NOMO-1 treated with DMSO at 0.1 percent for 48 hours (cell line): ENCODE data around the gene TTC23.

Experiments used
- DNase-seq: peaks from one replicate; lab custom pipeline; 2025; ENCODE audit not compliant: unreplicated experiment; lab: John Stamatoyannopoulos, UW

The TTC23 gene

GRCh38 chr15:99165956-99166689 lies 83.3 kb downstream of the TTC23 start:
- no peak for DNase-seq

- no peak for DNase-seq
Measured at GRCh38 chr15:99165020-99165790, 84.2 kb downstream of the TTC23 start.

- no peak for DNase-seq
Measured at GRCh38 chr15:99164119-99164518, 85.3 kb downstream of the TTC23 start.

- DNase-seq: no peak
Measured at GRCh38 chr15:99163271-99164062, 85.9 kb downstream of the TTC23 start.

- DNase-seq: no peak
Measured at GRCh38 chr15:99158626-99159412, 90.6 kb downstream of the TTC23 start.

GRCh38 chr15:99157456-99157855 lies 91.9 kb downstream of the TTC23 start:
- no peak for DNase-seq

GRCh38 chr15:99155961-99156443 lies 93.4 kb downstream of the TTC23 start:
- peak; percentile 5 for DNase-seq

GRCh38 chr15:99154271-99154670 lies 95.1 kb downstream of the TTC23 start:
- DNase-seq: no peak

GRCh38 chr15:99153026-99153535 lies 96.3 kb downstream of the TTC23 start:
- DNase-seq: no peak

- DNase-seq: no peak
Measured at GRCh38 chr15:99151156-99151555, 98.2 kb downstream of the TTC23 start.

GRCh38 chr15:99149366-99149765 lies 100.0 kb downstream of the TTC23 start:
- DNase-seq: no peak

- no peak for DNase-seq
Measured at GRCh38 chr15:99148851-99149276, 100.5 kb downstream of the TTC23 start.

GRCh38 chr15:99146661-99147060 lies 102.7 kb downstream of the TTC23 start:
- no peak for DNase-seq

- no peak for DNase-seq
Measured at GRCh38 chr15:99145778-99146177, 103.6 kb downstream of the TTC23 start.

- DNase-seq: no peak
Measured at GRCh38 chr15:99145005-99145404, 104.4 kb downstream of the TTC23 start.

- no peak for DNase-seq
Measured at GRCh38 chr15:99143655-99144610, 105.4 kb downstream of the TTC23 start.

- DNase-seq: no peak
Measured at GRCh38 chr15:99143242-99143641, 106.1 kb downstream of the TTC23 start.

GRCh38 chr15:99142562-99142961 lies 106.8 kb downstream of the TTC23 start:
- no peak for DNase-seq

- no peak for DNase-seq
Measured at GRCh38 chr15:99141943-99142342, 107.4 kb downstream of the TTC23 start.
